ENCODE data around the gene ZNF48.

- TF ChIP-seq FOXM1 (IDR thresholded peaks at IDR 0.05; ENCODE audit: low read depth) (no peak), CTCF (IDR thresholded peaks at IDR 0.05) (no peak), EP300 (IDR thresholded peaks at IDR 0.05; ENCODE audit: borderline replicate concordance in 1 of 2, low read depth in 1 of 2, low read length in 1 of 2) (no peak)
Measured at GRCh38 chr16:30353438-30354129, 41.6 kb upstream of the ZNF48 start.

Data from SK-N-SH (cell line).